Kidney epithelial cell (primary cell): Measurements from ENCODE around the gene PBX1. TPM values are rescaled to one million over a fixed set of nuclear protein-coding genes. Genes with fewer than 3 reads are reported as not detected.

Experiments
- DNase-seq: peaks from one replicate; pipeline ENCODE4 v3.0.0-alpha.2; 2010; ENCODE audit warnings: low read depth
- H3K27me3 ChIP-seq: 2 replicates; pipeline ENCODE4 v1.6.0; 2011; ENCODE audit warnings: low read length; ENCODE audit not compliant: control insufficient read depth, insufficient read depth
- H3K36me3 ChIP-seq: 2 replicates; pipeline ENCODE4 v1.5.1; 2011; ENCODE audit warnings: low read length; ENCODE audit not compliant: control insufficient read depth, insufficient read depth
- H3K4me3 ChIP-seq: 2 replicates; pipeline ENCODE4 v1.5.1; 2011; ENCODE audit warnings: low read depth, mild to moderate bottlenecking, control low read depth, low read length
- CTCF ChIP-seq: IDR thresholded peaks from 2 replicates; pipeline ENCODE4 v1.5.1; 2011; ENCODE audit warnings: mild to moderate bottlenecking, moderate library complexity, low read length, control low read depth, inconsistent platforms; ENCODE audit not compliant: insufficient read depth, poor library complexity, severe bottlenecking
- total RNA-seq: library from RNA; depleted of rRNA; stranded (reverse); fragments of >200 nt; gene quantifications from 2 replicates; pipeline ENCODE4 v1.2.3, GENCODE V29; 2015

PBX1 gene
- total RNA-seq, 1 donor from 2014 or later, result 5.7 TPM

DNA sequence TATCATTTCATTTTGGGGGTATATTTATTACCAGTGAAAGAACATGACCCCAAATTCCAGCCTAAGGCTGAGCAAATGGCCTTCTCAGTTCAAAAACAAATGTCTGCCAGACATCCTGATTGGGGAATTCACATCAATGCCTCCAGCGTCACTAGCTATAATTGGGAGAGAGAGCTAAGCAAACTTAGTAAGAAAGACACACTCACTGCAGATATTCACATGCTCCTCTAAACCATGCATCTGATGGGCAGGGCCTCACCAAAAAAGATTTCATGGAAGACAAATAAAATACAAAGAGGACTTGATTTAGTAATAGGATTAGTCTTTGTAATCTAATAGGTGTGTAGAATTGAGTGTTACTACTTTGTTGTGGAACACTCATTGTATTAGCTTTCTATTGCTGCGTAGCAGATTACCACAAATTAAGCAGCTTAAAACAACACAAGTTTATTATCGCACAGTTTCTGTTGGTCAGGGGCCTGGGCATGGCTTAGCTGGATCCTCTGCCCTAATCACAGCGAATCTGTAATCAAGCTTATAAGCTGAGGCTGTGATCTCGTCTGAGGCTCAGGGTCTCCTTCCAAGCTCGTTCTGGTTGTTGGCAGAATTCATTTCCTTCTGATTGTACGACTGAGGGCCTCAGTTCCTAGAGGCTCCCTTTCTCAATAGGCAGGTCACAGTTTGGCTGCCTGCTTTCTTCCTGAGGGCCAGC lies 243.0 kb downstream of the PBX1 start:
- Histone ChIP-seq H3K27me3 (no peaks in the 10 kb centered on the region), H3K4me3 (no peak overlapping the region), H3K36me3 (no peaks in the 10 kb centered on the region)
- no peak for DNase-seq
- no peak for TF ChIP-seq CTCF

- DNase-seq, result no peak
- no peak overlapping the region for H3K4me3 ChIP-seq
- H3K27me3 ChIP-seq, result no peaks in the 10 kb centered on the region
- no peaks in the 10 kb centered on the region for H3K36me3 ChIP-seq
- TF ChIP-seq CTCF, result no peak
Observed at GRCh38 chr1:164802529-164803282, 243.7 kb downstream of the PBX1 start.

DNA sequence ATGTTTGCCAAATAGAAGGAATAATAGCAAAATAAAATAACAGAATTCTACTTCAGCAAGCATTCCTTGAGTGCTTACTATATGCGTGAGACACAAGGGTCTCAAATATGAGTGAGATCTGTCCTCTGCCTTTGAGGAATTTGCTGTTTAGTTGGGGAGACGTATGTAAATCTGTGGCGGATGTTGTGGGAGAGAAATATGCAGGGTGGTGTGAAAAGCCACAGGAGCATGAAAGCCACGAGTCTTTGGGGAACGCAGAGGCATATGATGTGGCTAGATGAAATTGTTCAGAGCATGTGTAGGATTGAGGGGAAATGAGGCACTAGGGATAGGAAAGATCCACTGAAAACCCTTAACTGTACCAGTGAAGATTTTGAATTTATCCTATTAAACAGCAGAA lies 244.4 kb downstream of the PBX1 start:
- H3K4me3 ChIP-seq, result no peak overlapping the region
- H3K27me3 ChIP-seq, result no peaks in the 10 kb centered on the region
- H3K36me3 ChIP-seq, result no peaks in the 10 kb centered on the region
- DNase-seq, result peak; percentile 49
- TF ChIP-seq CTCF, result no peak

- no peaks in the 10 kb centered on the region for H3K27me3 ChIP-seq
- H3K4me3 ChIP-seq, result no peak overlapping the region
- TF ChIP-seq CTCF, result no peak
- no peak for DNase-seq
- no peaks in the 10 kb centered on the region for H3K36me3 ChIP-seq
Observed at GRCh38 chr1:164804366-164804765, 245.4 kb downstream of the PBX1 start.

DNA sequence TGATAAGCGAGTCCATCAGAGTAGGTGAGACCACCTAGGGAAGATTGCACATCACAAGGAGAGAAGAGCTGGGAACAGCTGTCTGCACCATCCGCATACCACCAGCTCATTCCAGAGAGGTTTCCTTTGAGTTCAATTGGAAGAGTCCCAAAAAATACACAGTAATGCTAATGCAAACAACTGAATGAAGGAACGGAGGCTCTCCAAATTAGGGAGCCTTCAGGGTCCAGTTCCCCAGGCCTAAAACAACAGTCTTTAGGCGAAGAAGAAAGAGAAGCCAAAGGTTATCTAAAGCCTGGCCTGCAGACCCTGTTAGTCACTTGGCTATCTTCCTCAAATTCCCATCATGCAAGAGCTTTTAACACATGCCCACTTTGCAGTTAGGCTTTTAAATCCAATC lies 246.4 kb downstream of the PBX1 start:
- no peak for TF ChIP-seq CTCF
- Histone ChIP-seq H3K27me3 (no peaks in the 10 kb centered on the region), H3K4me3 (no peak overlapping the region), H3K36me3 (no peaks in the 10 kb centered on the region)
- no peak for DNase-seq

- no peaks in the 10 kb centered on the region for H3K36me3 ChIP-seq
- no peak for DNase-seq
- no peak overlapping the region for H3K4me3 ChIP-seq
- no peak for TF ChIP-seq CTCF
- H3K27me3 ChIP-seq, result no peaks in the 10 kb centered on the region
Observed at GRCh38 chr1:164806531-164806930, 247.5 kb downstream of the PBX1 start.
